ENCODE measurements around the gene TOB2.
A peak's percentile ranks its signal among the peaks of the same experiment; 100 is the strongest.
"Not testable (repeated sequence)": the region's sequence is repeated elsewhere in the genome, so short reads cannot be mapped to it uniquely, and the experiment has no call there.

TOB2 gene

DNA sequence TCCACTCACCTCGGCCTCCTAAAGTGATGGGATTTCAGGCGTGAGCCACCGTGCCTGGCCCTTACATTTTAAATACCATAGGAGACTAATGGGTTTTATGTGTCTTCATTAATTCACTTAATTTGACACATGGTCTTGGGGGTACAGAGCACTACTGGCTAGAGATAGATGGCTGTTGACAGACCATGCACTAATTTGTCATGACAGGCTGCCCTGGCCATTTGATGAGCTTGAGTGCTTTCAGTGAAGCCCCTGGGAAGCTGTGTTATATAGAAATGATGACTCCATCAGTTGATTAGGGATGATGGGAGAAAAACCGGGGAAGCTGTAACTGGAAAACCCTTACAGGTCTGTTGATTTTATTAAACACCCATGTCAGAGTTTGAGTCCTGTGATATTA is 15.3 kb upstream of the TOB2 start:
- DNase-seq: no peak

GRCh38 chr22:41460071-41460470 is 13.5 kb upstream of the TOB2 start:
- not testable (repeated sequence) for DNase-seq

GRCh38 chr22:41459431-41459830 is 12.8 kb upstream of the TOB2 start:
- DNase-seq: no peak

DNA sequence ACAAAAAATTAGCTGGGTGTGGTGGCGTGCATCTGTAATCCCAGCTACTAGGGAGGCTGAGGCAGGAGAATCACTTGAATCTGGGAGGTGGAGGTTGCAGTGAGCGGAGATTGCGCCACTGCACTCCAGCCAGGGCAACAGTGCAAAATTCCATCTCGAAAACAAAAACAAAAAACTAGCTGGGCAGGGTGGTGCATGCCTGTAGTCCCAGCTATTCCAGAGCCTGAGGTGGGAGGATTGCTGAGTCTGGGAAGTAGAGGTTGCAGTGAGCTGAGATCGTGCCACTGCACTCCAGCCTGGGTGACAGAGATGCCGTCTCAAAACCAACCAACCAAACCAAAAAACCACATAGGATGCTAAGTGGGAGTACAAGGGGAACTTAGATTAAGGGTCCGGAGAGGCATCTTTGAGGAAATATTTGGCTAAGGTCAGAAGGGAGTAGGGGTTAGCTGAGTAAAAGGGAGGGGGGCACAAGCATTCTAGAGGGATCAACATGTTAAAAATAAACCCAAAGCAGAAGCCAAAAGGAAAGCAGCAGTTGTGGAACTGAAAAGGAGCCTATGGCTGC is 11.6 kb upstream of the TOB2 start:
- no peak for DNase-seq

GRCh38 chr22:41448189-41448808 is 1.7 kb upstream of the TOB2 start:
- DNase-seq: peak; percentile 85

DNA sequence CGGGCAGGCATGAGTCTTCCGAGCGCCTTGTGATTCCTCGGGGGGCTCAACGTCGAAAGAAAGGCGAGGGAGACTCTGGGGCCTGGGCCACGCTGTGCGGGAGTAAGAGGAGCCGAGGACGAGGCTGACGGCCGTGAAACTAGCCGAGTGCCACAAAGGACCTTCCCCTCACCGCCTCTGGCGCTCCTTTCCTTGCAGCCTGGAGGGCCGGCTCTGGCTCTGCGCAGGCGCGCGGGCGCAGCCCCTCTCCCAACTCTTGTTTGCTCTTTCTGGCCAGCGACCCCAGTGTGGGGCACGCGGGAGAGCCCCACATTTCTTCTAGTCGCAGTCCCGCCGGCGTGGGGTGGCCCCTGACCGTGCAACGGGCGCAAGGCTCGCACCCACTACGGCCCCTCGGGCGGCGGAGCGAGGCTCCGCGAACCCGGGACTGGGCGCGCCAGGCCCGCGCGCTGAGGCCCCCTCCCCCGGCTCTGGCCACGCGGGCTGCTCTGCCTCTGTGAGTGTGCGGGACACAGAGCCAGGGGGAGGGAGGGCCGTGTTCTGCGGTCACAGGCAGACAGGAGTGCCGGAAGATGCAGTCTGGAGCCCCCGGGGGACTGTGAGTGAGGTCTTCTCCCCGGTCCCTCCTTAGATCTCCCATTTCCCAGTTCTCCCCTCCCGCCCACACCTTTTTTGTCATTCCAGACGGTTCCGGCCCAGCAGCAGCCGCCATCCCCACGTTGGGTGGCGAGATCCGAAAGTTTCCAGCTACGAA is 1.0 kb upstream of the TOB2 start:
- peak; percentile 50 for DNase-seq

GRCh38 chr22:41446057-41446501 is 522 bp downstream of the TOB2 start:
- DNase-seq: no peak

DNA sequence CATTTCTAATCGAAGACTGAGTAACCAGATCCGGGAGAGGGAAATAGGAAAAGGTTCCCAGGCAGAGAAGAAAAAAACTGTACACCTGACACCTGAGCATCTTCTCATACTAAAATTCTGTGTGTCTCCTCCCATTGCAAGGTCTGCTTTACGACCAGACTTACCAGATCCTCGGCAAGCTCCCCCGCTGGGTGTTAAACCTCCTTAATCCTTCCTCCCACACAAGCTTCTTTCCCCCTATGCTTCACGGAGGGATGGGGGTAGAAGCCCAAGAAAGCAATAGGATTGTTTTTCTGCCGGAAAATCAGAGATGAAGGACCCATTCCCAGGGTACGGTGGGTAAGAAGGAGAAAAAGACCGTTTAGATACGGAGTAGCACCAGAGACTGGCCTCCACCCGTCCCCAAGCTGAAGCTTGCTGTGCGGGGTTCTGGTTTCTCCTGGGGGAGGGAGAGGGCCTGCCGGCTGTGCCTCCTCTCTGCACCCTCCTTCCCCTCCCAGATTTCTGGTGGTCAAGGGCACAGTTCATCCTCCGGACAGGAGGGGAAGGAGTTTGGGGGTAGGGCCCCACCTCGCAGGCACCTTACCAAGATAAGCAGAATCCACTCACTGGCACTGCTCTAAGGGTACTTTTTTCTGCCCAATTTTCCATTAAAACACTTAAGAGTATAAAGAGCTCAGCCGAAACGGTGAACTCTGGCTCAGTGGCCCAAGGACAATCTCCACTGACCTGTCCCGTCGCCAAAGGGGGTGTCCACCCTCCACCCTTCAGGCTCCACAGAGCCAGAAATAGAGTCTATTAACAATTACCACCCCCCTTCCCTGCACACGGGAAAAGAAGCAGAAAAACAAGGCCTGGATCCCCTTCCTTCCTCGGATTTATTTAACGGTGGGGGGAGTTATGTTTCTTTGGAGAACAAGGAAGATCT is 1.2 kb downstream of the TOB2 start:
- DNase-seq: peak; percentile 16

DNA sequence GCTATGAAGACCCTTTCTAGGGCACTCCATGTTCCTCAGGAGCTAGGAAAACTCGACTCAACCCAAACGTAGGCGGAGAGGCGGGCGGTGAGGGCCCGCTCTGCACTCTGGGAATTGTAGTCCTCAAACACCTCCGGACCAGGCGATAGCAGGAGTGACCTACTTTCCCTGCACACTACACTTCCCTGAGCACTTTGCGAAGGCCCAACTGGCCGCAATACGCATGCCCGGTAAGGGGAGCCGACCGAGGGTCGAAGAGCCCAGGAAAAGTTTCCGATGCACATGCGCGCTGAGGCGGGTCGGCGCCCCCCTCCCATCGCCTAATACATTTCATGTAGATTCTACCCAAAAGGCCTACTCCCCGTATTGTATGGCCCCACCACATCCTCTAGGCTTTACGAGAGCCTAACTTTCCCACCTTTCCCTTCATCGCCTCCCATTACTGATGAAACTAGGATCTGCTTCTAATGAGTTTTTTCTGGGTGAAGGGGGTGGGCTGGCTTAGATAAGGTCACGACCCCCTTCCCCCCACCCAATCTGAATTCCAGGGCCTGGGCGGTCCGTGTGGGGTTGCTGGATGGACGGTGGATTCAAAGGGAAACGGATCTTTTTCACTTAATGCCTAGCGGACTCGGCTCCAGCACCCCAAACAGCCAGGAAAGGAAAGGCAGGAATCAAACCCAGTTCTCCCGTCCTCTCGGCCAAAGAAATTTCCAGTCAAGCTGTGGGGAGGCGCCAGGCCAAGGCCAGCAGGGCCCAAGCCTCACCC is 2.1 kb downstream of the TOB2 start:
- DNase-seq: peak; percentile 68

GRCh38 chr22:41442240-41442792 is 4.3 kb downstream of the TOB2 start:
- DNase-seq: no peak

- not testable (repeated sequence) for DNase-seq
Observed at GRCh38 chr22:41440511-41440910, 6.1 kb downstream of the TOB2 start.

DNA sequence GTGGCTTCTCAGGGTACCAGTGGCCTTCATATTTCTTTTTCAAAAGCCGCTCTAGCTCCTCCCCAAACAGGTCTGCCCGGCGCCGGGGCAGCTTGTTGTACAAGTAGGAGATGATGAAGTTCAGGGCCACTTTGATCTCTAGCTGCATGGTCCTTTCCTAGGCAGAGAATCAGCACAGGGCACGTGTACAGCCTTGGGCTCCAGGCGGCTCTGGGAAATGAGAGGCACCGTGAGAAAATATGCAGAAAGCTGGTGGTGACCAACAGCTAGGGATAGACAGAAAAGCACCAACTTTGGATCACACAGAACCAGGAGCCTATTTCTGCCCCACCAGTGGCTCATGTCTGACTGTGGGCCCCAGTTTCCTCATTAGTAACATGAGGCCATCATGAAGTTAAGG is 9.4 kb downstream of the TOB2 start:
- no peak for DNase-seq

- no peak for DNase-seq
Observed at GRCh38 chr22:41436322-41437113, 10.1 kb downstream of the TOB2 start.

DNA sequence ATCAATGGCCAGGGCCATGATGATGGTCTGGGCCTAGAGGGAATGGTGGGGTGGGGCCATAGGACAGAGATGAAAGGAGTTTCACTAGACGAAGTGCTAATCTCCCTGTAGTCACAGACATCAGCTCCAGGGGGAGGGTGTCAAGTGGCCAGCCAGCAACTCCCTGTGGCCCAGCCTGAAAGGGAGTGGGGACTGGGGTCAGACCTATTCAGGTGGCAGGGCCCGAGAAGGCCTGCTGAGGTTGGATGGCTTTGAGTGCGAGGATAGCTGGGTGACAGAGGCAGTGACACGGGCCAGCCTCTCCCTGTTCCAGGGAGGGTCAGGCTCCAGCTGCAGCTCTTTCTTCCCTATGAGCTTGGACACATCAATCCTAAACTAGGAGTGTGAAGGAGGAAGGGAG is 11.0 kb downstream of the TOB2 start:
- no peak for DNase-seq

- not testable (repeated sequence) for DNase-seq
Observed at GRCh38 chr22:41434361-41435003, 12.1 kb downstream of the TOB2 start.

- not testable (repeated sequence) for DNase-seq
Observed at GRCh38 chr22:41433480-41433879, 13.1 kb downstream of the TOB2 start.

DNA sequence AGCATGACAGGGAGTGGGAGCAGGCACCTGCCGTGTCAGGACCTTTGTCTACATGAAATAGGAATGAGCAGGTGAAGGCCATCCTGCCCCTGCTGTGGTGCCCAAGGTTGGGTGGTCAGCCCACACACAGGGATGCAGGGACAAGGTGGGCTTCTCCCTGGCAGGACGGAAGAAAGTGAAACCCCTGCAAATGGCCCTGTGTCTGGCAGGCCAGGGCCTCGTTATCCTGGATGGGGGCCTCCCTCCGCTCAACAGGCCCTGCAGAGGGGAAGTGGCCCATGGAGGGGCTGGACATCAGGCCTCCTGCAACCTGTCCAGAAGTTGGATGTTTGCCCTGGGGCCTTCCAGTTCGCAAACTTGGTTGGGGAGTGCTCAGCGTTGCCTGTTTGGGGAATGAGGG is 14.9 kb downstream of the TOB2 start:
- no peak for DNase-seq

GRCh38 chr22:41429951-41430332 is 16.7 kb downstream of the TOB2 start:
- DNase-seq: no peak

DNA sequence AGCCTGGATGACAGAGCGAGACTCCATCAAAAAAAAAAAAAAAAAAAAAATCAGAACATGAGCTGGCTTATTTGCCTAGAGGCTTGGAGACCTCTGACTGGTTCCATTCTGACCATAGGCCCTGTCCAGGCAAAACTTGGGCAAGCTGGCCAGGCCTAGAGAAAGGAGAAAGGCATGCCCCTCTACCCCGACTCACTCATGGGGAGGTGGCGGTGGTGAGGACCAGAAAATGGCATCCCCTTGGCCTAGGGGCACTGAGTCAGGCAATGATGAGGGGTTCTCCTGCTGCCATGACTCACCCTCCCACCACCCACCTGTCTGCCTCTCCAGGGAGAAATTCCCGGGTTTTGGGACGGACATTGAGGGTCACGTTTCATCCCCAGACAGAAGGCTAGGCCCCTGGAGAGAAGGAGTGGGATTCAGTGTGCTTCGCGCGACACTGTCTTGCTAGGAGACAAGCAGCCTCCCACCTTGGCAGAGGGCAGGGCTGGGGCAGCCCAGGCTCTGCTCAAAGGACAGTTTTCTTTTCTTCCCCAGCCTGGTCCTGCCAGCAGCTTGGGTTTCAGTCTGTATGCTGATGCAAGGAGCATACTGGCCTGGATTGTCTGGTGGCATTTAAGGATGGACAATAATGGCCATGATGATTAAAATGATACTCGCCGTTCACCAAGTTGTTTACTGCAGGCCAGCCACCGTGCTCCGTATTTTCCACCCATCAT is 17.2 kb downstream of the TOB2 start:
- DNase-seq: no peak
